Lung microvascular endothelial cell (primary cell): ENCODE data around the gene VWA3A. TPM values are rescaled to one million over a fixed set of nuclear protein-coding genes. Genes with fewer than 3 reads are reported as not detected.
"Not testable (repeated sequence)": the region's sequence is repeated elsewhere in the genome, so short reads cannot be mapped to it uniquely, and the experiment has no call there.

Experiments used
- DNase-seq, 2 donors: peaks; one replicate each; pipeline versions ENCODE4 v3.0.0 to v3.0.0-alpha.2; 2010; ENCODE audit warnings: low read depth in 2 of 2
- total RNA-seq: library from RNA; depleted of rRNA; stranded (reverse); fragments of >200 nt; gene quantifications from 2 replicates; pipeline ENCODE4 v1.2.1, GENCODE V29; 2014

VWA3A gene
- total RNA-seq, 1 donor from 2014 or later: not detected

DNA sequence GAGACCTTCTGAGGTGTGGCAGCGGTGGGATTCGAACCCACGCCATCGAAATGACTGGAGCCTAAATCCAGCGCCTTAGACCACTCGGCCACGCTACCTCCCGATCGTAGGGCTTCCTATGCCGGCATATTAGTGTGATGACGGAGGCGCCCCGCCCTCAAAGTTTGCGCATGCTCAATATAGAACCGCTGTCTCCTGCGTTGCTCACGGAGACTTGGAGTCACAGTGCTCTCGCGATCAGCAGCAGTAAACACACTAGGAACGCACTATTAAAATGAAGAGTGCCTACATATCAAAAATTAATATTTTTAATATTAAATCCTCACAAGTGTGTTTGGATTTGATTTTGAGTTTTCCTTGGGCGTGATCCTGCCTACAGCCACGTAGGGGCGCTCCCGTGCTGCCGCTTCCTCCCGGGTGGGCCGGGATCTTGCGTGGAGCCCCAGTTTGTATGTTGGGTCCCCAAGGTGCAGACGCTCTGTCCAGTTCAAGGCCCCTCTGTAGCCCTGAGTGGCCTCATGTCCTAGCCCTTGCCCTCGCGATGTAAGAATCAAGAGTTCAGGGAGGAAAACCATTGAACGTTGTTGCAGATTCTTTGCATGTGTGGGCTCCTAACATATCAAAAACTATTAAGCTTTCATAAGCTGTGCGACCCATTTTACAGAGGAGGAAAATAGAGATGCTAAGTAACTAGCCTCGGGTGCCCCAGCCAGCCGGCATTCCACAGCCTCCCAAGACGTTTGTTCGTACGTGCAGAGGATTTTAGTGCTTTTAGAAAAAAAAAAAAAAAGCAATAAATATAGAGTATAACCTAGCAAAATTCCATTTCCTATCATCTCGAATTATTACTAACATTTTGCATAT lies 103.6 kb downstream of the VWA3A start:
- DNase-seq: peak; percentile 90 to 94

- DNase-seq: not testable (repeated sequence)
Measured at GRCh38 chr16:22196559-22197168, 104.3 kb downstream of the VWA3A start.

DNA sequence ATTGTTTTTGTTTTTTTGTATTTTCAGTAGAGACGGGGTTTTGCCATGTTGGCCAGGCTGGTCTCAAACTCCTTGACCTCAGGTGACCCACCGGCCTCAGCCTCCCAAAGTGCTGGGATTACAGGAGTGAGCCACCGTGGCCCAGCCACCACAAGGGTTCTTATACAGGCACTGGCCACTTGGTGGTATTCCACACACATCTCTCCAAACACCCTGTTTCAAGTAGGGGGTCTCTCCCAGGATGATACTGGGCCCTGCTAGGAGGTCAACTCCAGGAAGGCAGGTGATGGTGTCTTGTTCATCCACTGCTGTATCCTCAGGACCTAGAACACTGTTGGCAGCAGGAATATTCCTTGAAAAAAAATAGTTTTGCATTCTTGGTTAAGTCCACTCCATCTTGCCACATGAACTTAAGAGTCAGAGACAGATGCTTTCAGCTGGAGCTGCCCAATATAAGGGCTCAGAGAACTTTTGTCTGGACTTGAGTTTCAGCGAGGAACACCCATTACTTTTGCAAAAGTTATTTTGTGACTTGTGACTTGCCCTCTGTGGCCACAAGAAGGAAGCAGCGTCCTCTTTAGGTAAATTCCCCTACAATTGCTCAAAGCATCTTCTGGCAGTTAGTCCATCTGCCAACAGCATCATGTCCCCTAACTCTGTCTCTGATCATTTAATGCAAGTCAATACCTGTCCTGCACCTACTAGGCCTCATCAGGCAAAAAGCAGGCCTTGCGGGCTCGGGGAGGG lies 106.4 kb downstream of the VWA3A start:
- DNase-seq: no peak

DNA sequence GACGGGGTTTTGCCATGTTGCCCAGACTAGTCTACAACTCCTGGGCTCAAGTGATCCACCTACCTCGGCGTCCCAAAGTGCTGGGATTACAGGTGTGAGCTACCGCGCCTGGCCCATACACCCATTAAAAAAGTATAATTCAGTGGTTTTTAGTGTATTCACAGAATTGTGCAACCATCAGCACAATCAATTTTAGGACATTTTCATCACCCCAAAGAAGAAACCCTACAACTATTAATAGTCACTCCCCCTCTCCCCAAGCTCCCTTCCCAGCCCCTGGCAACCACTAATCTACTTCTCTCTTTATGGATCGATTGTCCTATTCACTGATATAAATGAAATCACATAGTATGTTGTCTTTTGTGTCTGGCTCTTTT lies 109.9 kb downstream of the VWA3A start:
- no peak for DNase-seq

DNA sequence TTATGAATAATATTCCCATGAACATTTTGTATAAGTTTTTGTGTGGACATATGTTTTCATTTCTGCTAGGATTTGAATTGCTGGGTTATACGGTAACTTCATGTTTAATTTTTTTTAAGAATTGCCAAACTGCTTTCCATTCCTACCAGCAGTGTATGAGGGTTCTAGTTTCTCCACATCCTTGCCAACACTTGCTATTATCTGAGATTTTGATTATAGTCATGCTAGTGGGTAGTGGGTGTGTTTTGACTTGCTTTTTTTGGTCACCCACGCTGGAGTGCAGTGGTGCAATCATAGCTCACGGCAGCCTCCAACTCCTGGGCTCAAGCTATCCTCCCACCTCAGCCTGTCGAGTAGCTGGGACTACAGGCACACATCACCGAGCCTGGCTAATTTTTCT lies 110.8 kb downstream of the VWA3A start:
- DNase-seq: no peak

- DNase-seq: no peak
Measured at GRCh38 chr16:22204091-22204655, 111.8 kb downstream of the VWA3A start.

DNA sequence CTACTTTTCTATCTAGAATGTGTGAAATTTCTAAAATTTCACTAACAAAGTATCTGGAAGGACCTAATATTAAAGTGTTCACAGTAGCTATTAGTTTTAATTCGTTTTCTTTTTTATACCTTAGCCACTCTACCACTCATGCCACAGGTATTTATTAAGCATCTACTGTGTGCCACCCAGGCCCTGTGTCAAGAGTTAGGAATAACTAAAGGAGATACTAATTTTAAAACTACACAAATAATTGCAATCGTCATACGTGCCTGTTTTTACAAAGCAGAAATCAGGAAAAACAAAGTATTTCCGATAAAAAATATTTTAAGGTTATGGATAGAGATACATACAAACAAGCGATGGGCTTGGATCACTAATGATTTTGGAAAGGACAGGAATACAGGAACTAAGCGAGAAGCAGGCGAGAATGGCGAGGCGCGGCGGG lies 113.3 kb downstream of the VWA3A start:
- DNase-seq: no peak

GRCh38 chr16:22206013-22206841 lies 113.9 kb downstream of the VWA3A start, which contains the start of gene EEF2K:
TSS of gene EEF2K (plus strand) at chr16:22206278. CDS start at chr16:22225730, 19,452 bp downstream.
- DNase-seq: peak; percentile 89 to 95

Other genes with a start within 250 kb of the VWA3A start
- 10.7 and 19.0 TPM in 2 replicates for gene NPIPB4, start 234.8 kb upstream of the VWA3A start, total RNA-seq
- gene UQCRC2, start 139.2 kb upstream of the VWA3A start, total RNA-seq: 238 and 239 TPM in 2 replicates
- not detected in 2 replicates for gene PDZD9, start 91.4 kb upstream of the VWA3A start, total RNA-seq
- 8.3 and 10.9 TPM in 2 replicates for gene MOSMO, start 84.4 kb upstream of the VWA3A start, total RNA-seq
- gene SDR42E2, start 70.0 kb downstream of the VWA3A start, total RNA-seq: 0.20 and 0.22 TPM in 2 replicates
- gene EEF2K, start 113.7 kb downstream of the VWA3A start, total RNA-seq: 33.3 and 36.7 TPM in 2 replicates
- gene POLR3E, start 204.9 kb downstream of the VWA3A start, total RNA-seq: 20.0 and 31.0 TPM in 2 replicates